Upper lobe of left lung (tissue), 4 donors: Measurements from ENCODE around the gene SLC8A3.

Source experiments
- CTCF ChIP-seq, 6 experiments: fragments of 450-650 bp in 4 of 6; fragments of 200-600 bp in 2 of 6; sonication (generic) in 2 of 6; IDR thresholded peaks; one replicate each; pipeline ENCODE4 v1.5.1; 2016 to 2019; ENCODE audit warnings: antibody characterized with exemption in 6 of 6
- POLR2A ChIP-seq, 4 donors: fragments of 450-650 bp; IDR thresholded peaks; one replicate each; pipeline ENCODE4 v1.5.1; 2016 to 2017; ENCODE audit warnings: antibody characterized with exemption in 4 of 4, mild to moderate bottlenecking in 2 of 4

GRCh38 chr14:70171726-70172125 lies 17.0 kb downstream of the SLC8A3 start:
- TF ChIP-seq CTCF (IDR thresholded peaks at IDR 0.05) (no peak), POLR2A (IDR thresholded peaks at IDR 0.05) (no peak)
